ENCODE results near the gene ABHD17C.

ABHD17C gene

GRCh38 chr15:80750575-80750974 lies 55.5 kb downstream of the ABHD17C start:
- in situ Hi-C loops (cut with MboI; ENCODE audit: low pct_unique_long_range_greater_than_20kb, low sequenced_read_pairs, unreplicated experiment), result no loop called here
- no peak for DNase-seq (ENCODE audit: low spot score)
- no peak for TF ChIP-seq CTCF (IDR thresholded peaks at IDR 0.05; ENCODE audit: extremely low read depth, insufficient read depth, missing control alignments)

- TF ChIP-seq CTCF (IDR thresholded peaks at IDR 0.05; ENCODE audit: extremely low read depth, insufficient read depth, missing control alignments), result no peak
- no peak for DNase-seq (ENCODE audit: low spot score)
- in situ Hi-C loops (cut with MboI; ENCODE audit: low pct_unique_long_range_greater_than_20kb, low sequenced_read_pairs, unreplicated experiment), result no loop called here
Observed at GRCh38 chr15:80752204-80752603, 57.1 kb downstream of the ABHD17C start.

GRCh38 chr15:80753161-80753560 lies 58.1 kb downstream of the ABHD17C start:
- DNase-seq (ENCODE audit: low spot score), result no peak
- in situ Hi-C loops (cut with MboI; ENCODE audit: low pct_unique_long_range_greater_than_20kb, low sequenced_read_pairs, unreplicated experiment), result no loop called here
- TF ChIP-seq CTCF (IDR thresholded peaks at IDR 0.05; ENCODE audit: extremely low read depth, insufficient read depth, missing control alignments), result no peak

GRCh38 chr15:80754014-80754413 lies 58.9 kb downstream of the ABHD17C start:
- in situ Hi-C loops (cut with MboI; ENCODE audit: low pct_unique_long_range_greater_than_20kb, low sequenced_read_pairs, unreplicated experiment), result no loop called here
- TF ChIP-seq CTCF (IDR thresholded peaks at IDR 0.05; ENCODE audit: extremely low read depth, insufficient read depth, missing control alignments), result no peak
- no peak for DNase-seq (ENCODE audit: low spot score)

- in situ Hi-C loops (cut with MboI; ENCODE audit: low pct_unique_long_range_greater_than_20kb, low sequenced_read_pairs, unreplicated experiment), result no loop called here
- TF ChIP-seq CTCF (IDR thresholded peaks at IDR 0.05; ENCODE audit: extremely low read depth, insufficient read depth, missing control alignments), result no peak
- no peak for DNase-seq (ENCODE audit: low spot score)
Observed at GRCh38 chr15:80755885-80756284, 60.8 kb downstream of the ABHD17C start.

- no peak for TF ChIP-seq CTCF (IDR thresholded peaks at IDR 0.05; ENCODE audit: extremely low read depth, insufficient read depth, missing control alignments)
- DNase-seq (ENCODE audit: low spot score), result no peak
- in situ Hi-C loops (cut with MboI; ENCODE audit: low pct_unique_long_range_greater_than_20kb, low sequenced_read_pairs, unreplicated experiment), result no loop called here
Observed at GRCh38 chr15:80758130-80758745, 63.1 kb downstream of the ABHD17C start.
